ENCODE data around the gene STOML1. TPM values are rescaled to one million over a fixed set of nuclear protein-coding genes. Genes with fewer than 3 reads are reported as not detected.

Gene STOML1
- total RNA-seq, 1 donor from 2014 or later, result 9.7 TPM

DNA sequence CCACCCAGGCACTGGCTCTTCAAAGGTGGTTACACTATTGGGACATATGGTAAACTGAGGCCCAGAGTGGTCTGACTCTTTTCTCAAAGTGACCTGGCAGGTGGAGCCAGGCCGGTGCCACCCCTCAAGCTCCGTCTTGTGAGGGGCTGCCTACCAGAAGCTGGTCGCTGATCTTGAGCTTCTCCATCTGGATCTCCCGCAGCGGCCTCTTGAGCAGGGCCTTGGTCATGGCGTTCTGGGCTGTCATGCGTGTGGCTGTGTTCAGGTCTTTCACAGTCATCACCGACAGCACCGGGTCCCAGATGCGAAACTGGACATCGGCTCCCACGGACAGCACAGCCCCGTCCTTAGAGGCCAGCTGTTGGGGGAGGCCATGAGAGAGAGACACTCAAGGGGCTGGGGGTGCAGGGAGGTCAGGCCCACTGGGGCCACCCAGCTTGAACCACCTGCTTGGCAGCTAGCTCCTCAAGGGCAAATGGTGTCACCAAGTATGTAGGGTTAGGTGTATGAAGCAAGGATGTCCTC, 3.6 kb downstream of the STOML1 start:
- H3K4me1 Mint-ChIP-seq, result peaks cover 15% of the 10 kb centered on the region
- no peak for DNase-seq (ENCODE audit: low read depth, low spot score)
- no peak overlapping the region for H3K27ac Mint-ChIP-seq (ENCODE audit: unreplicated experiment)

DNA sequence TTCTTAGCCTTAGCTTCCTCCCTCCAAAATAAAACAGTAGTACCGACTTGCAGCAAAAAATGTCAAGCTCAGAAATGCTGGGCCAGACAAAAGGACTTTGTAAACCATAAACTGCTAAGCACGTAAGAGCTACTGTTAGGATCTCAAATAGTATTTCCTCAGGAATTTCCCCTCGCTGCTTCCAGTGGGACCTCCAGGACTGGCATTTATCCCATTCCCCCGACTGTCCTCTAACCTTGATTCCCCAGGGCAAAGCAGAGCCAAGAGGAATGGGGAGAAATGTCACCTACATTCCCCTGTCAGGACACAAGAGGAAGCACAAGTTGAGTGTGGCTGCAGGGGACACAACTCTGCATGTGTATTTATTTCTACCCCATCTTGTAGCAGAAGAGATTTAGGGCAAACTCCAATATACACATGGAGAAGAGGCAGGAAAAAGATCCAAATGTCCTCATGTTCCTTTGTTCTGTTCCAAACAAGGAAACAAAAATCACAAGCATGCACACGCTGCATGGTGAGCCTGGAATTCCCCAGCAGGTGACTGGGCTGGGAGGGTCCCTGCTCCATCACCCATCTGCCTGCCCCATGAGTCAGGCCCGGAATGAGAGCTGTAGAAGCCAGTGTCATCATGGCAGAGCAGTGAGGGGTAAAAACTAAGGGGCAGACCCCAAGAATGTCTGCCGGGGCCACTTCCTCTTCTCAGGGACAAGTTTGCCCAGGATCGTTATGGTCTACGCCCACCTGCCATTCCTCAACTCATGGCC, 4.2 kb downstream of the STOML1 start:
- Mint-ChIP-seq H3K27me3 (ENCODE audit: low read depth) (no peaks in the 10 kb centered on the region), H3K27ac (ENCODE audit: unreplicated experiment) (peak overlapping the region; percentile 77), H3K36me3 (ENCODE audit: low read depth) (no peaks in the 10 kb centered on the region), H3K9me3 (no peaks in the 10 kb centered on the region), H3K4me1 (peaks cover 15% of the 10 kb centered on the region), H3K4me3 (no peak overlapping the region)
- DNase-seq (ENCODE audit: low read depth, low spot score), result no peak
- TF ChIP-seq, protein P1, sequence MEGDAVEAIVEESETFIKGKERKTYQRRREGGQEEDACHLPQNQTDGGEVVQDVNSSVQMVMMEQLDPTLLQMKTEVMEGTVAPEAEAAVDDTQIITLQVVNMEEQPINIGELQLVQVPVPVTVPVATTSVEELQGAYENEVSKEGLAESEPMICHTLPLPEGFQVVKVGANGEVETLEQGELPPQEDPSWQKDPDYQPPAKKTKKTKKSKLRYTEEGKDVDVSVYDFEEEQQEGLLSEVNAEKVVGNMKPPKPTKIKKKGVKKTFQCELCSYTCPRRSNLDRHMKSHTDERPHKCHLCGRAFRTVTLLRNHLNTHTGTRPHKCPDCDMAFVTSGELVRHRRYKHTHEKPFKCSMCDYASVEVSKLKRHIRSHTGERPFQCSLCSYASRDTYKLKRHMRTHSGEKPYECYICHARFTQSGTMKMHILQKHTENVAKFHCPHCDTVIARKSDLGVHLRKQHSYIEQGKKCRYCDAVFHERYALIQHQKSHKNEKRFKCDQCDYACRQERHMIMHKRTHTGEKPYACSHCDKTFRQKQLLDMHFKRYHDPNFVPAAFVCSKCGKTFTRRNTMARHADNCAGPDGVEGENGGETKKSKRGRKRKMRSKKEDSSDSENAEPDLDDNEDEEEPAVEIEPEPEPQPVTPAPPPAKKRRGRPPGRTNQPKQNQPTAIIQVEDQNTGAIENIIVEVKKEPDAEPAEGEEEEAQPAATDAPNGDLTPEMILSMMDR (conservative IDR thresholded peaks at IDR 0.05), result no peak

More for the DNA sequence above, 3.6 kb downstream of the STOML1 start:
- H3K36me3 Mint-ChIP-seq (ENCODE audit: low read depth), result no peaks in the 10 kb centered on the region
- H3K4me3 Mint-ChIP-seq, result no peak overlapping the region
- no peaks in the 10 kb centered on the region for H3K9me3 Mint-ChIP-seq
- H3K27me3 Mint-ChIP-seq (ENCODE audit: low read depth), result no peaks in the 10 kb centered on the region
- TF ChIP-seq, protein P1 (conservative IDR thresholded peaks at IDR 0.05), result no peak

DNA sequence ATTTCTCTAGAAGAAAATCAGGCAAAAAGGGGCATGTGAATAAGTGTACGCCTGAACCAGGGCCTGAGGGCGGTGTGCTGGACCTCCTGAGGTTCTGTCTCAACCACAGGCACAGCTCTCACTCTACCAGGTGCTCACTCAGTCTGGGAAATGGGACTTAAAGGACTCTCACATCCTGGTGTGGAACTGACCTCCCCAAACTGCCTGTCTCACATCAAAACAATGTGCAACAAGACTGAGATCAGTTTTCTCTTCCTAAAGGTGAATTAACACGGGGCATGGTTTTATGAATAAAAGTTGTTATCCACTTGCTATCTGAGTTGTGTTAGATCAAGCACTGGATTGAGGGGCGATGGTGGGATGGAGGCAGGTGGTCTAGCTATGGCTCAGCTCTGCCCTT, 4.8 kb downstream of the STOML1 start:
- TF ChIP-seq, protein P1 (conservative IDR thresholded peaks at IDR 0.05), result no peak
- no peak overlapping the region for H3K4me3 Mint-ChIP-seq
- no peak for DNase-seq (ENCODE audit: low read depth, low spot score)
- H3K36me3 Mint-ChIP-seq (ENCODE audit: low read depth), result no peaks in the 10 kb centered on the region
- peak overlapping the region; percentile 77 for H3K27ac Mint-ChIP-seq (ENCODE audit: unreplicated experiment)
- H3K4me1 Mint-ChIP-seq, result peaks cover 12% of the 10 kb centered on the region
- no peaks in the 10 kb centered on the region for H3K27me3 Mint-ChIP-seq (ENCODE audit: low read depth)
- H3K9me3 Mint-ChIP-seq, result no peaks in the 10 kb centered on the region

DNA sequence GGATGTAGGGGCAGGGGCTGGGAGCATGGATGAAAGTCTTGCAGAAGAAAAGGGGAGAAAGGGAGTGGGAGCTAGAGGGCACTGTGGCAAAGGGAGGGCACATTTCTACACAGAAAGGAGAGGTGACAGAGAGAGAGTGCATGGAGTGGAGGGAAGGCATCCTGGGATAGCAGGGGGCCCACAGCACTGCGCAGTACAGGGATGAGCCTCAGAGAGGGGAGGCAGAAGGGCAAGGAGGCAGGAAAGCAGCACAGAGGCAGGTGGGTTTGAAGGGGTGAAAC, 5.4 kb downstream of the STOML1 start:
- H3K9me3 Mint-ChIP-seq, result no peaks in the 10 kb centered on the region
- H3K36me3 Mint-ChIP-seq (ENCODE audit: low read depth), result no peaks in the 10 kb centered on the region
- TF ChIP-seq, protein P1 (conservative IDR thresholded peaks at IDR 0.05), result no peak
- H3K27me3 Mint-ChIP-seq (ENCODE audit: low read depth), result no peaks in the 10 kb centered on the region
- no peak overlapping the region for H3K4me3 Mint-ChIP-seq
- H3K27ac Mint-ChIP-seq (ENCODE audit: unreplicated experiment), result peak overlapping the region; percentile 77
- peaks cover 15% of the 10 kb centered on the region for H3K4me1 Mint-ChIP-seq
- no peak for DNase-seq (ENCODE audit: low read depth, low spot score)

DNA sequence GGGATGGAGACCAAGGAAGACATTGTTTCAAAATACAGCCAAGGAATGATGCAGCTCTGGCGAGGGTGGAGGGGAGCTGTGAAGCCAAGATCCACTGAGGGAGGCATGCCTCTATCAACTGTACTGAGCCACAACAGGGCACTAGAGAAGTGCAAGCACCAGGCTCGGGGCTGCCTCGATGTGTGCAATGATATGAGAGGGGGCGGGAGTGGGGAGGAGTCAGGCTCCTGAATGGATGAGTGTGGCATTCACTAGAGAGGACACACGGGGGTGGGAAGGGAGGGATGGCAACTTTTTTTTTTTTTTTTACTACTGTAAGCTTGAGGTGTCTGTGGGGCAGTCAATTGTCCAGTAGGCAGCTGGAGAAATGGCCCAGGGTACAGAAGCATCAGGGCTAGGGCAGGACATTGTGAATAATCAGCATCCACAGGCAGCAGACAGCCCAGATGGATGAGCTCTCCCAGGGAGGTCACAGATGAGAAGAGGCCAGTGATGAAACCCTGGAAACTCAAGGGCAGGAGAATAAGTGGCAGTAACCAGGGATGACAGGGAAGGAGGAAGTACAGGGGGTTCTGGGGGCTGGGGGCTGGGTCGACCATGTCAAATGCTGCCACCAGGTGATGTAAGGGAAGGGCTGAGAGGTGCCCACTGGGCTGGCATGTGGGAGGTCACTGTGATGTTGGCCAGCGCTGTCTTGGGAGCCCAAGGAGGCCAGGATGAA, 5.9 kb downstream of the STOML1 start:
- TF ChIP-seq, protein P1 (conservative IDR thresholded peaks at IDR 0.05), result no peak
- Mint-ChIP-seq H3K27ac (ENCODE audit: unreplicated experiment) (peak overlapping the region; percentile 86), H3K27me3 (ENCODE audit: low read depth) (peaks cover 3% of the 10 kb centered on the region), H3K36me3 (ENCODE audit: low read depth) (no peaks in the 10 kb centered on the region), H3K4me1 (peaks cover 15% of the 10 kb centered on the region), H3K4me3 (peak overlapping the region; percentile 38), H3K9me3 (no peaks in the 10 kb centered on the region)
- DNase-seq (ENCODE audit: low read depth, low spot score), result no peak

Data from neural crest cell (in vitro differentiated cells).